ENCODE data around the gene ARIH1. TPM values are rescaled to one million over a fixed set of nuclear protein-coding genes. Genes with fewer than 3 reads are reported as not detected.
A peak's percentile ranks its signal among the peaks of the same experiment; 100 is the strongest.

ARIH1 gene
- total RNA-seq, 1 experiment from 2014 or later = 25.6 TPM

GRCh38 chr15:72487070-72487797 lies 13.1 kb downstream of the ARIH1 start:
- no peak for DNase-seq (ENCODE audit: low spot score)

GRCh38 chr15:72488558-72488957 lies 14.4 kb downstream of the ARIH1 start:
- DNase-seq (ENCODE audit: low spot score) = no peak

- no peak for DNase-seq (ENCODE audit: low spot score)
Observed at GRCh38 chr15:72489943-72490554, 15.9 kb downstream of the ARIH1 start.

GRCh38 chr15:72491768-72492167 lies 17.6 kb downstream of the ARIH1 start:
- peak; percentile 15 for DNase-seq (ENCODE audit: low spot score)

- DNase-seq (ENCODE audit: low spot score) = no peak
Observed at GRCh38 chr15:72492733-72493132, 18.6 kb downstream of the ARIH1 start.

GRCh38 chr15:72493220-72493619 lies 19.1 kb downstream of the ARIH1 start:
- DNase-seq (ENCODE audit: low spot score) = no peak

GRCh38 chr15:72495007-72495406 lies 20.9 kb downstream of the ARIH1 start:
- no peak for DNase-seq (ENCODE audit: low spot score)

GRCh38 chr15:72496783-72497182 lies 22.7 kb downstream of the ARIH1 start:
- DNase-seq (ENCODE audit: low spot score) = no peak

- no peak for DNase-seq (ENCODE audit: low spot score)
Observed at GRCh38 chr15:72497402-72497801, 23.3 kb downstream of the ARIH1 start.

GRCh38 chr15:72502220-72502809 lies 28.2 kb downstream of the ARIH1 start:
- no peak for DNase-seq (ENCODE audit: low spot score)

GRCh38 chr15:72503147-72503546 lies 29.0 kb downstream of the ARIH1 start:
- no peak for DNase-seq (ENCODE audit: low spot score)

GRCh38 chr15:72507402-72508092 lies 33.4 kb downstream of the ARIH1 start:
- no peak for DNase-seq (ENCODE audit: low spot score)

- DNase-seq (ENCODE audit: low spot score) = no peak
Observed at GRCh38 chr15:72509484-72509883, 35.4 kb downstream of the ARIH1 start.

- DNase-seq (ENCODE audit: low spot score) = no peak
Observed at GRCh38 chr15:72511536-72511935, 37.4 kb downstream of the ARIH1 start.

- DNase-seq (ENCODE audit: low spot score) = no peak
Observed at GRCh38 chr15:72515591-72516389, 41.7 kb downstream of the ARIH1 start.

GRCh38 chr15:72516777-72517176 lies 42.6 kb downstream of the ARIH1 start:
- DNase-seq (ENCODE audit: low spot score) = no peak

GRCh38 chr15:72521682-72522081 lies 47.6 kb downstream of the ARIH1 start:
- DNase-seq (ENCODE audit: low spot score) = no peak

GRCh38 chr15:72532991-72533601 lies 59.0 kb downstream of the ARIH1 start:
- no peak for DNase-seq (ENCODE audit: low spot score)

- DNase-seq (ENCODE audit: low spot score) = no peak
Observed at GRCh38 chr15:72534523-72534922, 60.4 kb downstream of the ARIH1 start.

- DNase-seq (ENCODE audit: low spot score) = no peak
Observed at GRCh38 chr15:72535911-72536310, 61.8 kb downstream of the ARIH1 start.

GRCh38 chr15:72536506-72536905 lies 62.4 kb downstream of the ARIH1 start:
- DNase-seq (ENCODE audit: low spot score) = no peak
